HG03103 (cell line): ENCODE measurements around the gene SLC7A9.
"Not testable (repeated sequence)": the region's sequence is repeated elsewhere in the genome, so short reads cannot be mapped to it uniquely, and the experiment has no call there.

Experiments
- ATAC-seq: cut with Tn5 transposase; IDR thresholded peaks from one replicate; pipeline ENCODE4 v1.9.1; 2021; ENCODE audit warnings: low read depth; ENCODE audit not compliant: unreplicated experiment

The SLC7A9 gene

DNA sequence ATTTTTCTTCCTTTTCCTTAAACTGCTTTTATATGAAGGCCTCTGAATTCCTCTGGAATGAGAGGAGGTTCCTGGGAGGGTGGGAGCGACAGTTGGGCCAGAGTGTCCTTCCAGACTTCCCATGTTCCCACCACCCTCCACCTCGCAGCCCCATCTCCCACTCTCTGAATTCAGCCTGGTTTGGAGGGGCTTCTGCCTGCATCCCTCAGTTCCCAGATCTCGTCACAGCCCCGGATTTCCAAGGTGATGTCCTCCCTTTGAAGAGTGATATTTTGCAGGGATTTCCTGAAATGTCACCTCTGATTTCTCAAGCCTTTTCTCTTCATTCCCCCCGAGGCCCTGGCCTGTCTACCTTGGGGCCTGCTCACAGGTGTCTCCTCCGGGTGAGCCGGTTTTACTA is 16.7 kb upstream of the SLC7A9 start:
- no peak for ATAC-seq

DNA sequence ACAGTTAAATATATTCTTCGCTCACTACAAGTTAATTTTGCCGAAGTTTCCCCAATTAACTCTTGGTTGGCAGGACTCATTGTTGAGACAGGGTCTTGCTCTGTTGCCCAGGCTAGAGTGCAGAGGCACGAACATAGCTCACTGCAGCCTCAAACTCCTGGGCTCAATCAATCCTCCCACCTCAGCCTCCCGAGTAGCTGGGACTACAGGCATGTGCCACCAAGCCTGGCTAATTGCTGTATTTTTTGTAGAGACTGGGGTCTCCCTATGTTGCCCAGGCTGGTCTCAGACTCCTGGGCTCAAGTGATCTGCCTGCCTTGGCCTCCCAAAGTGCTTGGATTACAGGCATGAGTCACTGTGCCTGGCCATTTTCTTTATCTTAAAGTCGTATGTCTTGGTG is 15.7 kb upstream of the SLC7A9 start:
- not testable (repeated sequence) for ATAC-seq

- ATAC-seq, result no peak
Observed at GRCh38 chr19:32881766-32882165, 12.2 kb upstream of the SLC7A9 start.

DNA sequence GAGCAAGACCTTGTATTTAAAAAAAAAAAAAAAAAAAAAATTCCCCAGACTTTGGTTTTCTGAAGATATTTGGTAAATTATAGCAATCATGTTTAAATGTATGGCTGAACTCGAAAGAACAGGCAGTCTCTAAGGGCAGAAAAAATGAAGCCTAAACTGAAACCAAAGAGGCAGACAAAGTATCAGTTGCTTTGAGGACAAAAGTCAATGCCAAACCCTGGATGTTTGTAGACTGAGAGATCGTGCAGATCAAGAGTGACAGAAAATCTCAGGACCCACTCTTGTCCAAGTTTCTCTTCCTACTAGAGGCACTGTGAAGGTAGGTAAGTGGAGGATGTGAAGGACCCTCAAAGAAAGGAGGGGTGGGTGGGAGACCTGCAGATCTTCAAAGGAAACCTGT is 11.1 kb upstream of the SLC7A9 start:
- no peak for ATAC-seq

GRCh38 chr19:32879741-32880140 is 10.2 kb upstream of the SLC7A9 start:
- no peak for ATAC-seq

GRCh38 chr19:32878988-32879387 is 9.4 kb upstream of the SLC7A9 start:
- no peak for ATAC-seq

DNA sequence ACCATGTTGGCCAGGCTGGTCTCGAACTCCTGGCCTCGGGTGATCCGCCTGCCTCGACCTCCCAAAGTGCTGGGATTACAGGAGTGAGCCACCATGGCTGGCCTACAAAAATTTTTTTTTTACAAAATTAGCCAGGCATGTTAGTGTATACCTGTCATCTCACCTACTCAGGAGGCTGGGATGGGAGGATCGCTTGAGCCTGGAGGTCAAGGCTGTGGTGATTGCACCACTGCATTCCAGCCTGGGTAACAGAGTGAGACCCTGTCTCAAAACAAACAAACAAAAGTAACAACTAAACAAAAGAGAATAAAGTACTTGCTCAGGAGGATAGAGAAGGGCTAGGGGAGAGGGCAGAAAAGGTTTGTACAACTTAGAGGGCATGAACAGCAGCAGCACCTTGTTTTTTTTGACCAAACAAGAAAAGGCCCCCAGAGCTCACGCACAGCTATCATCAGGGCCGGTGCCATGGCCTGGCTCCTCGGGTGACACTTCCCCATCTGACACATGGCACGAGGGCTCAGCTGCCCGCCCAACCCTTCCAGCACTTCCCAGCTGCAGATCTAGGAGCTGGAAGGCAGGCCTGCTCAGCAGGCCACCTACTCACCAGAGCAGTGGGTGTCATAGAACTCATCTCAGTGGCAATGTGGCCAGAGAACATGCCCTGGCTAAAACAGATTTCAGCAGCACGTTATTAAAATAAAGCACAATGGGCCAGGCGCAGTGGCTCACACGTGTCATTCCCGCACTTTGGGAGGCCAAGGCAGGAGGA is 8.6 kb upstream of the SLC7A9 start:
- ATAC-seq, result no peak

DNA sequence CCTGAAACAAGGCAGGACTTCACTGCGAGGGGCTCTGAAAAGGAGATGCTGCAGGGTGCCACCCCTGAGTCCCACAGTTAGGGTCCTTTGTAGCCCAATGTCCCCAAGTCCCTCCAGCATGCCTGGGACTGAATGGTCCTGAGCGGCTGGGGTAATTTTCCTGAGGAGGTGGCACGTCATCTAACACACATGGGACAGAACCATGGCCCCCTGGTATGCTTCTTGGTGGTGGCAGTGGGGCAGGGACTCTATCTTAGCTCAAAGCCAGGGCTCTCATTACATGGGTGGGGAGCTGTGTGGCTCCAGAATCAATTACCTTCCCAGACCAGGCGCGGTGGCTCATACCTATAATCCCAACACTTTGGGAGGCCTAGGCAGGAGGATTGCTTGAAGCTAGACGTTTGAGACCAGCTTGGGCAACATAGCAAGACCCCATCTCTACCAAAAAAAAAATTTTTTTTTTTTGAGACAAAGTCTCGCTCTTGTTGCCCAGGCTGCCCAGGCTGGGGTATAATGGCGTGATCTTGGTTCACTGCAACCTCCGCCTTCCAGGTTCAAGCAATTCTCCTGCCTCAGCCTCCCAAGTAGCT is 7.9 kb upstream of the SLC7A9 start:
- ATAC-seq, result no peak

GRCh38 chr19:32876919-32877285 is 7.3 kb upstream of the SLC7A9 start:
- ATAC-seq, result no peak

DNA sequence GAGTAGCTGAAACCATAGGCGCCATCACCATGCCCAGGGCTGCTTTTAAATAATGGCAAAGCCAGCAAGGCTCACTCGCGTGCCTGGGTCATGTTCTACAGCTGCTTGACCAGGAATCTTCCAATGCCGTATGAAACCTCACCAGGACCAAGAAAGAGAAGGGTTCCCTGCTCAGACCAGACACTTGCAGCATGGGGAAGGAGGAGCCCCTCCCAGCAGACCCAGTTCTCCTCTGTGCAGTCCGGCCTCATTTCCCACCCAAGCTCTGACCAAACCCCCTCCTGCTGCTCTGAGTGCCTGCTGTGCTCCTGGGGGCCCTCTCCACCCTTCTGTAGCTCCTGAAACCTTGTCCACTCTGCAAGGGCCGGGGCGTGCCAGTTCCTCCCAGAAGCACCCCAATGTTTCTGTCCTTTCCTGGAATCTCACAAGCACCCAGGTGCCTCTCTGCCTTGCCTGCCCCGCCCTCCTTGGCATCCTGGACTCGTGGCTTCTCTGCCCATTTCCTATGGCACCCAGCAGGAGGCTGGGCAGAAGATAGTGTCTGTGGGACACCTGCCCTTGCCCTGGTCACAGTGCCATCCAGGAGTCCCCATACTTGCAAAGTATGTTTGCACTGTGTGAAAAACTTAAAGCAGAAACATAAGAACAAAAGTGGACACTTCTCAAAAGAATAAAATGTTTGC is 6.8 kb upstream of the SLC7A9 start:
- no peak for ATAC-seq

GRCh38 chr19:32875428-32875827 is 5.9 kb upstream of the SLC7A9 start:
- no peak for ATAC-seq

GRCh38 chr19:32874605-32875004 is 5.0 kb upstream of the SLC7A9 start:
- no peak for ATAC-seq

GRCh38 chr19:32873247-32873959 is 3.8 kb upstream of the SLC7A9 start:
- ATAC-seq, result no peak

- no peak for ATAC-seq
Observed at GRCh38 chr19:32872391-32872790, 2.8 kb upstream of the SLC7A9 start.

- ATAC-seq, result no peak
Observed at GRCh38 chr19:32870981-32871451, 1.4 kb upstream of the SLC7A9 start.

GRCh38 chr19:32869966-32870573 is 503 bp upstream of the SLC7A9 start:
- no peak for ATAC-seq

DNA sequence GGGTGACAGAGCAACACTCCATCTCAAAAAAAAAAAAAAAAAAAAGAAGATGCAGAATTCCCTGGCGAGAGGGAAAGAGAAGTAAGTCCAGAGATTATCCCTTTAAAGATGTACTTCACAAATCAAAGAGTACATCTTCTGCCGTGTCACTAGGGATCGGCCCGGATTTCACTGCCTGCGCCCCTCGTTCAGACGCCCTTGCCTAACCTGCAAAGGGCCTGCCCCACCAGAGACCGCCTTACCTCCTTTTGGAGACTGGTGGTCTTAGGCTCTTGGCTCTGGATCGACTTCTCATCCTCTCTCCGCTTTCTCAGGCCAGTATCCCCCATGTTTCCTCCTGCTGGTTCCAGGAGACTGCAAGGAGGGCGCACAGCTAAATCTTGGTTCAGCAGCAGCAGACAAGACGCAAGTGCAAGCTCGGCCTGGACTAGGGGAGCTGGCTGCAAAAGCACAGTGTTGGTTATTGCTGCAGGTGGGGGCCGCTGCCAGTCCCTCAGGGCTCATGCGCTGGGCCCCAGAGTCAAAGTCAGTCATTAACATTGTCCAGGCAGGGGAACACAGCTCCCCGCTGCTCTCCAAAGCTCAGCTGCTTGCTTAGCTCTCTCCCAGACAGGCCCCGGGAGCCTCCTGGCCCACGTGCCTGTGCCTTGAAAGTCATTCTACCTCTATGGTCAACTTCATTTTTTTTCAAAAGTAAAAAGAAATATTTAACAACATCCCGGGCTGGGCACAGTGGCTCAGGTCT is 1.2 kb downstream of the SLC7A9 start:
- no peak for ATAC-seq

DNA sequence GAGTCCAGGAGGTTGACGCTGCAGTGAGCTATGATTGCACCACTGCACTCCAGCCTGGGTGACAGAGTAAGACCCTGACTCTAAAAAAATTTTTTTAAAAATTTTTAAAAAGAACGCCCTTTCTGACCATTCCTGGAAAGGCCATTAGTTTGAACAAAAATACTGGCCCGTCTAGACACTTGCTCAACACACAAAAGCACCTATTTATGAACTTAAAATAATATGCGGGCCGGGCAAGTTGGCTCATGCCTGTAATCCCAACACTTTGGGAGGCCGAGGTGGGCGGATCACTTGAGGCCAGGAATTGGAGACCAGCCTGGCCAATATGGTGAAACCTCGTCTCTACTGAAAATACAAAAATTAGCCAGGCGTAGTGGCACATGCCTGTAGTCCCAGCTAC is 2.1 kb downstream of the SLC7A9 start:
- not testable (repeated sequence) for ATAC-seq

- ATAC-seq, result no peak
Observed at GRCh38 chr19:32866564-32867265, 2.9 kb downstream of the SLC7A9 start.
